ENCODE data around the gene EPHB3.

Gene EPHB3

DNA sequence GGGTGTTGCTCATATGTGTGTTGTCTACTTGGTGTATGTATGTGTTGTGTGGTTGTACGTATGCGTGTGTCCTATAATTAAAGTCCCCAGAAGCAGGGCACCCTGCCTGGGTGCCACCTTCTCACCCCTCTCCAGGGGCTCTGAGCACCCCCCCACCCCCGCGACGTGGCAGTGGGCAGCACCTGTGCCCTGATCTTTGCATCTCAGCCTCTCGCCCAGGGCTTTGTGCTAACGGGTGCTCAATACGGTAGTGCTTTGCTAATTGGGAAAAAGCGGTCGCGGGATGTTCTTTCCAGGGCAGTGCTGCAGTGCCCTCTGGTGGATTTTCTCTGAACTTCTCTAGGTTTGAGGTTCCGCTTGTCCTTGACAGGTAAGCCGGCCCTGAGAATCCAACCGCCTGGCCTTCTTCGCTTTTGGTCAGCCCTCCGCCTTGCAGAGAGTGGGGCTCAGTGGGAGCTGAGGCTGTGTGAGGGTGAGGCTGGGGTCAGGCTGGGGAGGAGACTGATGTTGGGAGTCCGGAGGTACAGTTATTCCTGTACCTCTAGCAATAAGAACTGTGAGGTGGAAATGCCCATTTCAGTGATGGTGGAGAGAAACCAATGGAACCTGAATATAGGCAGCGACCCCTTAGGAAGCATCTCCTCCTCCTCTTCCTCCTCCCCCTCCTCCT lies 17.6 kb upstream of the EPHB3 start:
- DNase-seq = peak; percentile 76

DNA sequence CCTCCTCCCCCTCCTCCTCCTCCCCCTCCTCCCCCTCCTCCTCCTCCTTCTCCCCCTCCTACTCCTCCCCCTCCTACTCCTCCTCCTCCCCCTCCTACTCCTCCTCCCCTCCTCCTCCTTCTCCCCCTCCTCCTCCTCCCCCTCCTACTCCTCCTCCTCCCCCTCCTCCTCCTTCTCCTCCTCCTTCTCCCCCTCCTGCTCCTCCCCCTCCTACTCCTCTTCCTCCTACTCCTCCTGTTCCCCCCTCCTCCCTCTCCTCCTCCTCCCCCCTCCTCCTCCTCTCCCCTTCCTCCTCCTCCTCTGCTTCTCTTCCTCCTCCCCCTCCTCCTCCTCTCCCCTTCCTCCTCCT lies 17.1 kb upstream of the EPHB3 start:
- DNase-seq = no peak

DNA sequence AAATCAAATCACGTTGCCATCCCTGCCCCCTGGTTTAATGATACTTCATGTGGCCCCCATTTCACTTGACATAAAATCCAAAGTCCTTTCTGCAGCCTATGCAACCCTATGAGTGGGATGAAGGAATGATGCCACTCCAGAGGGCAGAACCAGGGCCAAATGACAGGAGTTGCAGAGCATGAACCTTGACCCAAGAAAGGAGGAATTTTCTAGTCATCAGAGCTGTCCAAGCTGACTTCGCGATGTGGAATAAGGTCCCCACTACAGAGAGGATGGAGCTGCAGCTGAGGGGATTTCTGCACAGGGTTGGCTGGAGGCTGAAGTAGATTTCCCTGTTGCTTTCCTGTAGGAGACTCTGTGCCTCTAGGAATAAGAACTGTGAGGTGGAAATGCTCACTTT lies 15.8 kb upstream of the EPHB3 start:
- DNase-seq = no peak

DNA sequence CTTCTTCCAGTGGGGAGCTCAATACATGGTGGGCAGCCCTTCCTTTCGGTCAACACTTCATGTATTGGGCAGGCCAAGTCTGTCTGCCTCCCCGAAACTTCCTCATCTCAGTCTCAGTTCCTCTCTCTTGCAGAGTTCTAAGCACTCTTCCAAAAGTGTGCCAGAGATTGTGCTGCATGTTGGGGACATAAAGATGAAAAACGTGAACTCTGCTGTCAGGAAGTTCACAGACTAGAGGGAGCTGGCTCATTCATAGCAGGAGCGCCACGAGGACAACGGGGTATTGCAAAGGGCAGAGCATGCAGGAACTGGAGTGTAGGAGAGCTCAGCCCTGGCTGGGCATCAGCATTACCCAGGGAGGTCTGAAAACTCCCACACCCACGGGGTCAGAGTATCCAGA lies 15.3 kb upstream of the EPHB3 start:
- DNase-seq = no peak

DNA sequence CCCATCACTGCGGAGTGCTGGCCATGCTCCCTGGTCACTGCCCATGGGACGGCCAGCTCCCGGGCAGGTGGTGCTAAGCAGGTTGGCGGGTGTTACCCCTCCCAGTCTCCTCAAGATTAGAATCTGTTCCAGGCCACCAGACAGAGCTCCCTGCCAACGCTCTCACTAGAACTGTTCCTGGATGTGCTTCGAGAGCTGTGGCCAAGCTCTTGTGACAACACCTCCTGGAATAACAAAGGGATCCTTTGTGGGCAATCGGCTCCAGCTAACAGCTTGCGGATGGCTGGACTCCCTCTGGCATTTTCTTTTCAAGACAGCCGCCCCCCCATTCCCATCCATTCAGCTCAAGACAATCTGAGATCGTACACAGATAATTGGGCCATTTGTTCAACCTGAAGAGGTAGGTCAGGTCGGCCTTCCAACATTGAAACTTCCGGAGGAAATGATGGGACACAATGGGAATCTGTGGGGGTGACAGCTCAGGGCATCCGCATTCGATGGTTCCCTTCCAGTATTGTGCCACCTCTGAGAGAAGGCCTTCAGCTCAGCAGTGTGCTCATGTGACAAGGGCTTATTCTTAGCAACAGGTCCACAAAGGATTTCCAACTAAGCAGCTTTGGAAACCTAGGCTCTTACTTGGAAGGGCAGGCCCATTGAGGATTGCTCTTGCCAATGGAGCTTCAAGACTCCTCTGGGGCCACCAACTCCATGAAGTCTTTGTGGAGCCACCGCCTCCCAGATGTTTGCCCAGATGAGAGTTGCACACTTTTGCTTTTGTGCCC lies 11.6 kb upstream of the EPHB3 start:
- DNase-seq = no peak

DNA sequence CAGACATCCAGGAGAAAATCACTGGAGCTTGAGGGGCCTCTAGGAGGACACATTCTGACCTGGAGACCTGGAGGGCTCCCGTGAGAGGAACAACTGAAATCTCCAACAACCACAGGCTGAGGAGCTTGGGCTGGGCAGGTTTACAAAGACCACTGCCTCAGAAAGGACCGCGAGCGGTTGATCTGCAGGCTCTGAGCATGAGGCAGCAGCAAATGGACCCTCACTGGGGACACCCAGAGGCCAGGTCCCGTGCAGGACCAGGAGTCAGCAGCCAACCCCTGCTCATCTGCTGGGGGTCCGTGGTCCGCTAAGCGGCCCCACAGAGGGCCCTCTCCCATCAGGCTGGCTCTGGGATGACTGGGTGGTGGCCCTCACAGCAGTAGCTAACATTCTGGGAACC lies 10.5 kb upstream of the EPHB3 start:
- no peak for DNase-seq

DNA sequence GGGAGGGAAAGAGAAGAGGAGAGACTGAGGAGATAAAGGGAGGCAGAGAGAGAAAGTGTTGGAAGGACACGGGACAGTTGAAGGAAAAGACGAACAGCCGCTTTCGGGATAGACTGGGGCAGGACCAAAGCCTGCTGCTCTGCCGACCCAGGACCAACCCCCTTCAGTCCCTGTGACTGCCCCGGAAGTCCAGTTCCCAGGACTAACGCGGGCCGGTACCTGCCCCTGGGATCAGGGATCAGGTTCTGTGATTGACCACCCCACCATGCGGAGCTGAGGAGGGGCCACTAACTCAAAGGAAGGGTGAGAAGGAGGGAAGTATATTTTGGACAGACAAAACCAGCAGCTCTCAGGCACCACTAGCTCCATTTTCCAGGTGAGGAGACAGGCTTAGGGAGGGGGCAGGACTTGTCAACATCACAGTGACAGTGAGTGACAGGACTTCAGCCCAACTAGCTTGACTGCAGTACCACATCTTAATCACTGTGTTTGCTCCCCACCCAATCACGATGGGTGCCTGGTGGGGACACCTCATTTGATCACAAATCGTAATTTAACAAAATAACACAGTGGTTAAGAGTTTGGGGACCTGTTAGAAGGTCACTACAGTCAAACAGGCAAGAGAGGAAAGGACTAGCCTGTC lies 9.8 kb upstream of the EPHB3 start:
- DNase-seq = no peak

DNA sequence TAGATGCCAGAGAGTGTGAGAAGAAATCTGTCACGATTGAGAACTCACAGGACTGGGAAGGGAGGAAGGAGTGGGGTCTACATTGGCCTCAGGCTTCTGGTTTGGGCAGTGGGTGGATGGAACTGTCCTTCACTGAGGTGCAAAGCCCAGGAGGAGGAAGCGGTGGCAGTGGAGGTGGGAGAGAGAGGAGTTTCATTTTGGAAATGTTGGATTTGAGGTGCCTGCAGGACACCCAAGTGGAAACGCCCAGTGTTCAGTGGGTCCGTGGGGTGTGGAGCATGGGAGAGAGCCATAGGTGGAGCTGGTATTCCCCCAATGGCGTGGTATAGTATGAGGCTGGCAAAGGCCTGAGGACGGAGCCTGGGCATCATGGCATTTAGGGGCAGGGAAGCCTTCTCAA lies 9.3 kb upstream of the EPHB3 start:
- DNase-seq = no peak

DNA sequence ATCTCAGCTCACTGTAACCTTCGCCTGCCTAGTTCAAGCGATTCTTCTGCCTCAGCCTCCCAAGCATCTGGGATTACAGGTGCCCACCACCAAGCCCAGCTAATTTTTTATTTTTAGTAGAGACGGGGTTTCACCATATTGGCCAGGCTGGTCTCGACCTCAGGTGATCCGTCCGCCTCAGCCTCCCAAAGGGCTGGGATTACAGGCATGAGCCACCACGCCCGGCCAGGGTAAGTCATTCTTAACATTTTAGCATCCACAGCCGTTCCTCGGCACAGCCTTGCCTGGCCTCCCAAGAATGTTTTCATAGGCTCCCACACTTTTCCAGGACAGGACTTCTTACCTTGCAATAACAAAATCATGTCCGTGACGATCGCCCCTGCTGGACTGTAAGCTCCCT lies 8.7 kb upstream of the EPHB3 start:
- DNase-seq = no peak

DNA sequence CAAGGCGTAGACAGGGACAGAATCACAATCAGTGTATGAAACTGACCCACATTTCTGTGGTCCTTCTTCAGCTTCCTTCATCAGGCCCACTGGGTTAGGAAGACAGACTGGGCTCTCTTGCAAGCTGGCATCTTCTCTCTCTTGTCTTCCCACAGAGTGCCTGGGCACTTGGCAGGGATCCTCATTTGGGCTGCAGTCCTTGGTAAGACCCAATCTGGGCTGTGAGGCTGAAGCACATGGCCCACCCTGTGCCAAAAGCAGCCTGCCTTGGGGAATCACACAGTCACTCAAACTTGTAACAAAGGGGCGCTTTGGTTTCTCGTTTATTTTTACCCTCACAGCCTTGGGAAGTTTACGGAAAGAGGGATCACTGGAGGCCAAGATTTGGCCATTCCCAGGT lies 8.2 kb upstream of the EPHB3 start:
- DNase-seq = no peak

DNA sequence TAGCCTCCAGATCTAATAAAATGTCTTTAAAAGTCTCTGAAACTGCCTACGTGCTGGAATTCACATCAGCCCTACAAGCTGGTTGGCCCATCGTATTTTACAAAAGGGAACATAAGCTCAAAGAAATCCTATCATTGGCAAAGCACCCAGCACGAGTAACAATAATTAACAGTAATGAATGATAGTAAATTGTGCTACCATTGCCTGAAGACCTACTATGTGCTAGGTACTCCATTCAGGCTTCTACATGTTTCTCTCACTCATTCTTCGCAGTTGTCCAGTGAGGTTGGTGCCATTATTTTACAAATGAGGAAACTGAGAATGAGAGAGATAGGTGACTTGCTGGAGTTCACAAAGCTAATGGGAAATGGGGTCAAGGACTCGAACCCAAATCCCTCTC lies 7.1 kb upstream of the EPHB3 start:
- DNase-seq = no peak

DNA sequence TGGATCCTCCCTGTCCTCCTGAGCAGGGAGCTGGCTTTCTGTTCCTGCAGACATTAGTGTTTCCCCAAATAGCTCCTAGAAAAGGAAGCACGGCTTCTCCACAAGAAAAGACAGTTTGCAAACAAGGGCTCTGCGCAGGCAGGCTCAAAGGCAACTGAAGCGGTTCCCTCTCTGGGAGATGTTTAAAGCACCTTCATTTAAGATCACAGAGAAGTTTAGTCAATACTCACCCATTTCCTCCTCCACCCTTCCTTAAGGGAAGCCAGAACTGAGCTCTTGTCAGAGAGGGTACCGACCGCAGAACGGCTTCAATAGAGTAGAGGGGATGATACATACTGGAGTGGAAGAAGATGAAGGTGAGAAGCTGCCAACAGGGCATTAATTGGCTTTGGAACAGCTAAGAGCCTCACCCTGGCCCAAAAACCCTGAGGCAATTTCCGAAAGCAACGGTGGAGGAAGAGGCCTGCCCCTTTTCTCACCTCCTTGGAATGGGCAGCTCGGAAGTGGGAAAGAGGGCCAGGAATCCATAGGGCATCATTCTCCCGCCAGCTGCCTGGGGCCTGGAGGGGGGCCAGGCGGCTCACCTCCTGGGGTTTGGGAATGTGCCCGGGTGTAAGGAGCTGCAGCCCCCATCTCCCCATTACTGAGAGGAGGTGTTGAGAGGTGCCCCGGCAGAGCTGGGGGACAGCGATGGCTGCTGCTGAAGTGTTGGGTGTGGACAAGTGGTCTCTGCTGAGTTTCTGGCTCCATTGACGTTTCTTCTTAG lies 4.8 kb upstream of the EPHB3 start:
- DNase-seq = no peak

DNA sequence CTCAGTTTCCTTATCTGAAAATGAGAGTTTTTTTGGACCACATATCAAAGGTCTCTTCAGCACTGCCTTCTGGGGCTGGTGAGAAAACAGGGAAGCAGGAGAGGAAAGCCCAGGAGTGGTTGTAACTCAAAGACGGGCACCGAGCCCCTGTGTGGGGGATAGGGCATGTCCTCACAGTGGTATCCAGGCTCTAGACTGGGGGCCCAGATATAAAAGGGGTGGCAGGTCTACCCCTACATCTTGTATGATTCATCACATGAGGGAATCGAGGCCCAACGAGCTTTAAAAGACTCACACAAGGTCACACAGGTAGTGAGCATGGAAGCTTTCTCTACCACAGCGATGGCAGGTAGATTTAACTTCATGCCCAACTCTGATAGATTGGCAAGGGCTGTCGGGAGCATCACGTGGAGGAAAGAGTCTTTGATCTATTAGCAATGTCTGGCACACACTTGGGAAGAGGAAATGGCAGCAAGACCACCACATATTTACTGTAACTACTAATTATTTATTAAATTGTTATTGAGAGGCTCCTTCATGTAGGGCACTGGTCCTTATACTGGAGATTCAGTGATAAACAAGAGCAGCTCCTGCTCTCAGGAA lies 4.1 kb upstream of the EPHB3 start:
- no peak for DNase-seq

DNA sequence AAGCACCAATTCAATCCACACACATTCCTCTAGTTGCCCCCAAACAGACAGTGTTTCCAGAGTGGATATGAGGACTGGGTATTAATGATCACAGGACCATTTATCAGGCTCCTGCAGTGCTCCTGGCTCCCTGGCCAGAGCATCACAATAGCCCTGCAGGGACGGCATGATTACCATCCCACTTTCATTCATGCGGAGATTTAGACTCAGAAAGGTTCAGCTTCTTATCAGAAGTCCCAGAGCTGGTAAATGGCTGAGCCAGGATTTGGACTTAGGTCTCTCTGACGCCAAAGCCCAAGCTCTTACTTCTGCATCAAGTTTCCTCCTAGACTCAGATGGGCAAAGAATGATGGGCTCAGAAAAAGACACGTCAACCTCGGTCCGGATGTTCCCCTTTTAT lies 2.9 kb upstream of the EPHB3 start:
- DNase-seq = no peak

DNA sequence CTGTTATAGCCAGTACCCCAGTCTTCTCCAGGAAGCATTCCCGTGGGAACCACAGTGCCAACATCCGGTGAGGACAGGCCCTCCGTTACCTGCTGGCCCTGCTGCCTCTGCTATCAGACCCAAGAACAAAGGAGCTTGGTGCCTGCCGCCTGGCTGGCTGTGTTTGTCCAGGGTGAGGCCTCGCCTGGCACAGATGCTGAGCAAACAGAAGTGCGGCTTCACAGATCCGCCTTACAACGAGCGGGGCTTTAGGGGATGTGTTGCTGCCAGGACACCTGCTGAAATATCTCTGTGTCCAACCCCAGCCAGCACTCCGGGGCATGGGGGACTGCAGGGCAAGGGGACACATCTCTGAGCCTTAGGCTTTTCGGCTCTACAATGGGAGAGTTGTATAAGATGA lies 2.2 kb upstream of the EPHB3 start:
- no peak for DNase-seq

DNA sequence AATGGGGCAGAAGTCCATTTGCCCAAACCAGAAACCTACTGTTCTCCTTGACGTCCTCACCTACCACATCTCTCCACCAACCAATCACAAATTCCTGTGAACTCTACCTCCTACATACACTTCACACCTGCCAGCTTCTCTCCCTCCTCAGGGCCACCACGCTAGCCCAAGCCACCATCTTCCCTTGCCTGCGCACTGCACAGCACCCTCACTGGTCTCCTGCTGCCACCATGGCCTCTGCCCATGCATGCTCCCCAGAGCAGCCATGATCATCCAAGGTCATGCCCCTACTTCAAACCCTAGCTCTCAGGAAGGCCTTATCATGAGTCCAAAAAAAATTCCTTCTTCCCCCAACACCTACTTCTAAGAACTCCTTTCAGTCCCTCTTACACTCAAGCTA lies 1.1 kb upstream of the EPHB3 start:
- no peak for DNase-seq

DNA sequence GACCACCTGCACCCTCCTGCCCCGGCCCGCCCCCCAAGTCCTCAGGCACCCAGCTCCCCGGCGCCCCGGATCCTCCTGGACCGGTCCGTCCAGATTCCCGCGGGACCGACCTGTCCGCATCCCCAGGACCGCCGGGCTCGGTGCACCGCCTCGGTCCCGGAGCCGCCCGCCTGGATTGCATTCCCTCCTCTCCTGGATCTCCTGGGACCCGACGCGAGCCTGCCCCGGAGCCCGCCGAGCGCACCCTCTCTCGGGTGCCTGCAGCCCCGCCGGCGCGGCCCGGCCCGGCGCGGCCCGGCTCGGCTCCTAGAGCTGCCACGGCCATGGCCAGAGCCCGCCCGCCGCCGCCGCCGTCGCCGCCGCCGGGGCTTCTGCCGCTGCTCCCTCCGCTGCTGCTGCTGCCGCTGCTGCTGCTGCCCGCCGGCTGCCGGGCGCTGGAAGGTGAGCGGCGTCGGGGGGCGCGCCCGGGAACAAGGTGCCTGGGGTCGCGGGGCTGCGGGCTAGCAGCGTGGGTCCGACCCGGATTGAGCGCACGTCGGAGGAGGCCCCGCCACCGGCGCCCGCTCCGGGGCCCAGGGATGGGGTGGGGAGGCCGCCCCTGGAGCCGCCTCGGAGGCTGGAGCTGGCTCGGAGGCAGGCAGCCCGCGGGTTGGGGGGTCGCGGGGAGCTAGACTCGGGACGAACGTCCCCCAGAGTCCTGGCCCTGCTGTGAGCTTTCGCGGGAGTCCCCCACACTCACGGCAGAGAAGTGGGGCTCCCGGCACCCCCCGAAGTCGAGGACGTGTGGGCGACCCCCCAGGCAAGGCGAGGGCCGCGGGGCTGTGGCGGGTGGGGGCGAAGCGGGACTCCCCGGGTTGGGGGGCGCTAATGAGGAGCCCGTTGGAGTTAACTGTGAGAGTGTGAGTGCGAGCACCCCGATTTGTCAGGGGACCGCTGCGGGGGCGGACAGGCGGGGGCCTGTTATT lies 610 bp downstream of the EPHB3 start:
- no peak for DNase-seq

DNA sequence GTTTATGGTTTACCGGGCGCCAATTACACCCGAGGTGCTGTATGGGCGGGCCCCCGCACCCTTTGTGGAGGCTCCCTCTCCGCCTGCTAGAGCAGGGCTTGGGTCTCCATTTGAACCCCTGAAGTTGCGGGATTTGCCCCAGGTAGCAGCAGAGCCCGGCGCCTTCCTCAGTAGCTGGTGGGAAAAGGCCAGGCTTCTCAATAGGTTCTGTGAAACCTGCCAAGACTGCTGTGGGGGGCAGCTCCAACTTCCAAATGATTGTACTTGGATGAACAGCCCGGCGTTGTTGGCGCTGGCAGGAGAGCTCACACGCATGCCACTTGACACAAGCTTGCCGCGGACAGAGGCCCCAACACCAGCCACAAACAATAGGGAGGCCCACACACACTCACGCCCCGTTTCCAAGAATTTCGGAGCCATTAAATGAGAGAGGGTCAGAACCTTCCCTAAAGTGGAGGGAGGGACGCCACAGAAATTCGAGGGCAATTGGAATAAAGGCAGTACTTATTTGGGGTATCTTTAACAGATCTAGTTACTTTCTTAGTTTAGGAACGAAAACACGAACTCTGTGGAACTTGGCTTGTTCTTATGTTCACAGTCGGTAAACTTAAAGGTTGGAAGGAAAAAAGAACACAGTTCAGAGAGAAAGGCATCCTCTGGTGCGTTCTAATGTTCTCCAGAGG lies 1.4 kb downstream of the EPHB3 start:
- DNase-seq = peak; percentile 43

DNA sequence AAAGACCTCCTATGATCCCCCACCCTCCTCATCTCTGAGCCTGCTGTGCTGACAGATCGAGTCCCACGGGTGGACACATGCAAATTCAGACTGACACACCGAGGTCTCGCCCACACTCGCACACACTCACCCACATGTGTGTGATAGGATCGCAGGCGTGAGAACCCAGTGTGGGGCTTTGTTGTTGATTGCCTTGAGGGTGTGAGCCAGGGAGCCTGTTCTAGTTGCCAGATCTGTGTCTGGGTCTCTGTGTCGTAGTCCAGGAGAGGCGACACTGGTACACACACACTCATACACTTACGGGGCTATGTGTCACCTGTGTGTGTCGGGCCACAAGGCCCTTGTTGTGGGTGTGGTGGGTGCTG lies 2.0 kb downstream of the EPHB3 start:
- DNase-seq = no peak

DNA sequence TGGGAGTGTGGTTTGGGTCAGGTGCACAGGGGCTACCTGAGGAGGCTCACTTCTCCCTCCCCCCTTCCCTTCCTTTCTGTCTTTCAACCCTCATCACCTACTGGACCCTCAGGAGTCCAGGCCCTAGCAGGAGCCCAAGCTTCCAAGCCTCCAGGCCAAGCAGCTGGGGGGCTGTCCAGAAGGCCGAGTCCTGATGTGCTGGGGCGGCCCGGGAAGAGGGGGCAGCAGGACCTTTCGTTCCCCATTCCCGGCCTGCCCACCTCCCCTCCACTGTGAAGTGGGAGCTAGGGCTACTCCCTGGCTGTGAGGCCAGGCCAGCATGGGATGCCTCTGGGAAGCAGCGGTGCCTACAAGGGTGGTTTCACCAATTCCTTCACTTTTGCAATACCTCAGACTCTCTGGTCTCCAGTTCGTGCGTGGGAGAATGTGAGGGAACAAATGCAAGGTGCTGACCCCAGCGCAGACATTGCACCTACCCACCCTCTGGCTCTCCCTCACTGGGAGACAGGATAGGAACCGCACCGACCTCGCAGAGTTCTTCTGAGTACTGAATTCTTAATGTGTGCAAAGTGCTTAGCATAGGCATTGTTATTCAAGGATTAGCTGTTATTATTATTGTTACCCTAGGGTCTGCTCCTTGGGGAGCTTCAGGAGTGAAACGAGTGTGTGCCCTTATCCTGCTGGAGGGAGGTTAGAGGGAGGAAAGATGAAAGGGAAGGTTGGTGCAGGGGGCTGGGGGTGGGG lies 2.5 kb downstream of the EPHB3 start:
- no peak for DNase-seq
